SK-N-SH treated with all-trans-retinoic acid at 6 μM for 48 hours (cell line): ENCODE measurements around the gene SFMBT2.
"Not testable (repeated sequence)": the region's sequence is repeated elsewhere in the genome, so short reads cannot be mapped to it uniquely, and the experiment has no call there.

Experiments used
- ATAC-seq: fragments of 200-7000 bp; cut with Tn5 transposase; 3 replicates; pipeline ENCODE4 v1.9.1; 2020; ENCODE audit warnings: mild to moderate bottlenecking, moderate library complexity
- ARNTL ChIP-seq: fragments of 450-650 bp; formaldehyde crosslinking; IDR thresholded peaks from 2 replicates; pipeline ENCODE4 v1.5.0; 2020; ENCODE audit warnings: low read depth, mild to moderate bottlenecking, moderate library complexity, borderline replicate concordance
- BACH2 ChIP-seq: fragments of 250-450 bp; sonication (Bioruptor Pico); IDR thresholded peaks from 2 replicates; pipeline ENCODE4 v1.9.0; 2021; ENCODE audit warnings: mild to moderate bottlenecking, borderline replicate concordance
- CSDC2 ChIP-seq: fragments of 250-450 bp; sonication (Bioruptor Pico); IDR thresholded peaks from 2 replicates; pipeline ENCODE4 v1.5.0; 2020; ENCODE audit warnings: mild to moderate bottlenecking, moderate library complexity
- ESRRG ChIP-seq: fragments of 250-450 bp; sonication (Bioruptor Pico); IDR thresholded peaks from 2 replicates; pipeline ENCODE4 v1.6.1; 2021; ENCODE audit warnings: mild to moderate bottlenecking
- GLIS3 ChIP-seq: fragments of 250-450 bp; sonication (Bioruptor Pico); IDR thresholded peaks from 2 replicates; pipeline ENCODE4 v1.5.0; 2020; ENCODE audit warnings: mild to moderate bottlenecking, moderate library complexity
- ISL1 ChIP-seq: fragments of 250-450 bp; sonication (Bioruptor Pico); IDR thresholded peaks from 2 replicates; pipeline ENCODE4 v2.1.2; 2022; ENCODE audit warnings: mild to moderate bottlenecking, moderate library complexity
- OSR1 ChIP-seq: fragments of 250-450 bp; sonication (Bioruptor Pico); IDR thresholded peaks from 2 replicates; pipeline ENCODE4 v1.8.0; 2022; ENCODE audit warnings: moderate library complexity, mild to moderate bottlenecking, inconsistent platforms
- POU6F1 ChIP-seq: fragments of 250-450 bp; sonication (Bioruptor Pico); IDR thresholded peaks from 2 replicates; pipeline ENCODE4 v1.8.0; 2021; ENCODE audit warnings: low read depth, mild to moderate bottlenecking, moderate library complexity, borderline replicate concordance
- PPARA ChIP-seq: fragments of 250-450 bp; sonication (Bioruptor Pico); IDR thresholded peaks from 2 replicates; pipeline ENCODE4 v1.5.0; 2020; ENCODE audit warnings: mild to moderate bottlenecking, borderline replicate concordance
- RARB ChIP-seq: fragments of 250-450 bp; sonication (Bioruptor Pico); IDR thresholded peaks from 2 replicates; pipeline ENCODE4 v1.8.0; 2021; ENCODE audit warnings: mild to moderate bottlenecking, moderate library complexity
- SNAI2 ChIP-seq: fragments of 250-450 bp; sonication (Bioruptor Pico); IDR thresholded peaks from 2 replicates; pipeline ENCODE4 v1.5.0; 2020; ENCODE audit warnings: mild to moderate bottlenecking, moderate library complexity
- TCF4 ChIP-seq: fragments of 250-450 bp; sonication (Bioruptor Pico); IDR thresholded peaks from 2 replicates; pipeline ENCODE4 v1.8.0; 2021; ENCODE audit warnings: mild to moderate bottlenecking, moderate library complexity, borderline replicate concordance
- TOX ChIP-seq: fragments of 250-450 bp; sonication (Bioruptor Pico); IDR thresholded peaks from 2 replicates; pipeline ENCODE4 v1.8.0; 2021; ENCODE audit warnings: mild to moderate bottlenecking, moderate library complexity, borderline replicate concordance
- ZC3H10 ChIP-seq: fragments of 250-450 bp; sonication (Bioruptor Pico); IDR thresholded peaks from 2 replicates; pipeline ENCODE4 v1.5.1; 2021; ENCODE audit warnings: mild to moderate bottlenecking, moderate library complexity
- ZFP3 ChIP-seq: fragments of 250-450 bp; sonication (Bioruptor Pico); IDR thresholded peaks from 2 replicates; pipeline ENCODE4 v1.5.0; 2020; ENCODE audit warnings: mild to moderate bottlenecking, moderate library complexity
- ZFP30 ChIP-seq: fragments of 450-650 bp; formaldehyde crosslinking; IDR thresholded peaks from 2 replicates; pipeline ENCODE4 v1.5.0; 2022; ENCODE audit warnings: mild to moderate bottlenecking, moderate library complexity
- ZNF565 ChIP-seq: fragments of 450-650 bp; formaldehyde crosslinking; conservative IDR thresholded peaks from 2 replicates; pipeline ENCODE4 v1.5.0; 2020; ENCODE audit warnings: low read depth, mild to moderate bottlenecking, moderate library complexity
- ZNF8 ChIP-seq: fragments of 450-650 bp; formaldehyde crosslinking; IDR thresholded peaks from 2 replicates; pipeline ENCODE4 v1.5.0; 2020; ENCODE audit warnings: mild to moderate bottlenecking, moderate library complexity
- TF ChIP-seq, protein P1 (sequence below): fragments of 250-450 bp; sonication (Bioruptor Pico); IDR thresholded peaks from 2 replicates; pipeline ENCODE4 v1.5.1; 2021; ENCODE audit warnings: mild to moderate bottlenecking, moderate library complexity
- TF ChIP-seq, protein P2 (sequence below): fragments of 250-450 bp; sonication (Bioruptor Pico); IDR thresholded peaks from 2 replicates; pipeline ENCODE4 v1.5.0; 2020; ENCODE audit warnings: mild to moderate bottlenecking, moderate library complexity
- TF ChIP-seq, protein P3 (sequence below): fragments of 250-450 bp; sonication (Bioruptor Pico); IDR thresholded peaks from 2 replicates; pipeline ENCODE4 v1.8.0; 2020; ENCODE audit warnings: mild to moderate bottlenecking, moderate library complexity, borderline replicate concordance

Gene SFMBT2

DNA sequence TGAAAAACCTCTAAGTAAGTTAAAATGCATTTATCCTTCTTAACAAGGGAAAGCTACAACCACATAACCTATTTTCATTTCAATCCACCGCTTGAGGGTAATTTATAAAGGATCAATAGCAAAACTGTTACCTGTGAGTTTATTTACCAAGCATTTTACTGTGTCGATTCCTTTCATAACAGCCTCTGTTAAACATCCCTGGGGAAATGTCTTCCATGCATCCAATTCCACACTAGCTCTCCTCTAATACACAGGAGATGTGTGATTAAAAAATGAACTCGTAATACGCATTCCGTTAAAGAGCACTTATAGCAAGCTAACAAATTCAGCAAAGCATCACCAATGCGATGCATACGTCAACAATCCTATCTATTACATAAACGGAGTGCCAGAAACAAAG lies 185.7 kb downstream of the SFMBT2 start:
- no peak for TF ChIP-seq ZNF565 (CRISPR knock-in tag)
- TF ChIP-seq TCF4 (CRISPR knock-in tag) = no peak
- no peak for TF ChIP-seq ZNF8
- no peak for TF ChIP-seq CSDC2
- TF ChIP-seq BACH2 (CRISPR knock-in tag) = no peak
- TF ChIP-seq ESRRG (CRISPR knock-in tag) = no peak
- ATAC-seq = no peak

DNA sequence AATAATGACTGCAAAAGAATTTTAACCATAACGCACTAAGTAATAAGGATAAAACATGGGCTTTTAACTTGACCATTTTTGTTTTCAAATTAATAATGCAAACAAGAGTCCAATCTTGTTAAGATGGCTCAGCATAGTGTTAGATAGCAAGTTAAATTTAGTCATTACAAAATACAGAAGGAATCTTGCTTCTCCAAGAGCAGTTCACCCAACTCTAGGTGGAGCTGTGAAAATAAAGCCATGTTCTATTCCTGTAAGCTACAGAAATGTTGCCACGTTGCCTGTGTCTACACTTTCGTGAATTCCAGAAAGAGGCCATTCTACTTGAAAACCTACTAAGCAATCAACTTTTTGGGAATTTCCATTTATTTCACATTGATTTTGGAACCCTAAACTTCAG lies 191.9 kb downstream of the SFMBT2 start:
- ATAC-seq = no peak
- TF ChIP-seq ZC3H10 = no peak
- no peak for TF ChIP-seq ZFP30
- TF ChIP-seq ISL1 (CRISPR knock-in tag) = no peak
- TF ChIP-seq GLIS3 = no peak
- TF ChIP-seq ARNTL (CRISPR knock-in tag) = no peak
- TF ChIP-seq RARB (CRISPR knock-in tag) = no peak
- no peak for TF ChIP-seq ZNF565 (CRISPR knock-in tag)

- not testable (repeated sequence) for ATAC-seq
Observed at GRCh38 chr10:7212696-7213095, 198.1 kb downstream of the SFMBT2 start.

- no peak for ATAC-seq
- no peak for TF ChIP-seq POU6F1 (CRISPR knock-in tag)
Observed at GRCh38 chr10:7211857-7212577, 198.8 kb downstream of the SFMBT2 start.

GRCh38 chr10:7210516-7210915 lies 200.3 kb downstream of the SFMBT2 start:
- no peak for TF ChIP-seq ZFP3 (CRISPR knock-in tag)
- TF ChIP-seq, protein P1, sequence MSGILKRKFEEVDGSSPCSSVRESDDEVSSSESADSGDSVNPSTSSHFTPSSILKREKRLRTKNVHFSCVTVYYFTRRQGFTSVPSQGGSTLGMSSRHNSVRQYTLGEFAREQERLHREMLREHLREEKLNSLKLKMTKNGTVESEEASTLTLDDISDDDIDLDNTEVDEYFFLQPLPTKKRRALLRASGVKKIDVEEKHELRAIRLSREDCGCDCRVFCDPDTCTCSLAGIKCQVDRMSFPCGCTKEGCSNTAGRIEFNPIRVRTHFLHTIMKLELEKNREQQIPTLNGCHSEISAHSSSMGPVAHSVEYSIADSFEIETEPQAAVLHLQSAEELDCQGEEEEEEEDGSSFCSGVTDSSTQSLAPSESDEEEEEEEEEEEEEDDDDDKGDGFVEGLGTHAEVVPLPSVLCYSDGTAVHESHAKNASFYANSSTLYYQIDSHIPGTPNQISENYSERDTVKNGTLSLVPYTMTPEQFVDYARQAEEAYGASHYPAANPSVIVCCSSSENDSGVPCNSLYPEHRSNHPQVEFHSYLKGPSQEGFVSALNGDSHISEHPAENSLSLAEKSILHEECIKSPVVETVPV (CRISPR knock-in tag) = no peak
- no peak for TF ChIP-seq OSR1
- no peak for TF ChIP-seq ISL1 (CRISPR knock-in tag)
- TF ChIP-seq POU6F1 (CRISPR knock-in tag) = no peak
- no peak for TF ChIP-seq TOX
- TF ChIP-seq, protein P2, sequence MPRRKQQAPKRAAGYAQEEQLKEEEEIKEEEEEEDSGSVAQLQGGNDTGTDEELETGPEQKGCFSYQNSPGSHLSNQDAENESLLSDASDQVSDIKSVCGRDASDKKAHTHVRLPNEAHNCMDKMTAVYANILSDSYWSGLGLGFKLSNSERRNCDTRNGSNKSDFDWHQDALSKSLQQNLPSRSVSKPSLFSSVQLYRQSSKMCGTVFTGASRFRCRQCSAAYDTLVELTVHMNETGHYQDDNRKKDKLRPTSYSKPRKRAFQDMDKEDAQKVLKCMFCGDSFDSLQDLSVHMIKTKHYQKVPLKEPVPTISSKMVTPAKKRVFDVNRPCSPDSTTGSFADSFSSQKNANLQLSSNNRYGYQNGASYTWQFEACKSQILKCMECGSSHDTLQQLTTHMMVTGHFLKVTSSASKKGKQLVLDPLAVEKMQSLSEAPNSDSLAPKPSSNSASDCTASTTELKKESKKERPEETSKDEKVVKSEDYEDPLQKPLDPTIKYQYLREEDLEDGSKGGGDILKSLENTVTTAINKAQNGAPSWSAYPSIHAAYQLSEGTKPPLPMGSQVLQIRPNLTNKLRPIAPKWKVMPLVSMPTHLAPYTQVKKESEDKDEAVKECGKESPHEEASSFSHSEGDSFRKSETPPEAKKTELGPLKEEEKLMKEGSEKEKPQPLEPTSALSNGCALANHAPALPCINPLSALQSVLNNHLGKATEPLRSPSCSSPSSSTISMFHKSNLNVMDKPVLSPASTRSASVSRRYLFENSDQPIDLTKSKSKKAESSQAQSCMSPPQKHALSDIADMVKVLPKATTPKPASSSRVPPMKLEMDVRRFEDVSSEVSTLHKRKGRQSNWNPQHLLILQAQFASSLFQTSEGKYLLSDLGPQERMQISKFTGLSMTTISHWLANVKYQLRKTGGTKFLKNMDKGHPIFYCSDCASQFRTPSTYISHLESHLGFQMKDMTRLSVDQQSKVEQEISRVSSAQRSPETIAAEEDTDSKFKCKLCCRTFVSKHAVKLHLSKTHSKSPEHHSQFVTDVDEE (CRISPR knock-in tag) = no peak
- TF ChIP-seq PPARA = no peak
- TF ChIP-seq ZNF565 (CRISPR knock-in tag) = no peak
- TF ChIP-seq ARNTL (CRISPR knock-in tag) = no peak
- no peak for TF ChIP-seq RARB (CRISPR knock-in tag)
- no peak for TF ChIP-seq SNAI2 (CRISPR knock-in tag)
- TF ChIP-seq ZFP30 = no peak
- TF ChIP-seq, protein P3, sequence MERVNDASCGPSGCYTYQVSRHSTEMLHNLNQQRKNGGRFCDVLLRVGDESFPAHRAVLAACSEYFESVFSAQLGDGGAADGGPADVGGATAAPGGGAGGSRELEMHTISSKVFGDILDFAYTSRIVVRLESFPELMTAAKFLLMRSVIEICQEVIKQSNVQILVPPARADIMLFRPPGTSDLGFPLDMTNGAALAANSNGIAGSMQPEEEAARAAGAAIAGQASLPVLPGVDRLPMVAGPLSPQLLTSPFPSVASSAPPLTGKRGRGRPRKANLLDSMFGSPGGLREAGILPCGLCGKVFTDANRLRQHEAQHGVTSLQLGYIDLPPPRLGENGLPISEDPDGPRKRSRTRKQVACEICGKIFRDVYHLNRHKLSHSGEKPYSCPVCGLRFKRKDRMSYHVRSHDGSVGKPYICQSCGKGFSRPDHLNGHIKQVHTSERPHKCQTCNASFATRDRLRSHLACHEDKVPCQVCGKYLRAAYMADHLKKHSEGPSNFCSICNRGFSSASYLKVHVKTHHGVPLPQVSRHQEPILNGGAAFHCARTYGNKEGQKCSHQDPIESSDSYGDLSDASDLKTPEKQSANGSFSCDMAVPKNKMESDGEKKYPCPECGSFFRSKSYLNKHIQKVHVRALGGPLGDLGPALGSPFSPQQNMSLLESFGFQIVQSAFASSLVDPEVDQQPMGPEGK (CRISPR knock-in tag) = no peak
- TF ChIP-seq ESRRG (CRISPR knock-in tag) = no peak

More at GRCh38 chr10:7210516-7210915, 200.3 kb downstream of the SFMBT2 start:
- ATAC-seq = no peak
